ENCODE measurements around the gene DNAH14. TPM values are rescaled to one million over a fixed set of nuclear protein-coding genes. Genes with fewer than 3 reads are reported as not detected.

DNAH14 gene
- total RNA-seq, 4 donors from 2014 or later, result 4.1 to 84.0 (median 11.4) TPM

- Histone ChIP-seq H3K9me3 (no peaks in the 10 kb centered on the region), H3K4me3 (no peak overlapping the region), H3K27me3 (no peaks in the 10 kb centered on the region), H3K36me3 (peaks cover 0 to 66% (median 30%) of the 10 kb centered on the region in 4 donors), H3K4me1 (peaks cover 0 to 24% (median 18%) of the 10 kb centered on the region in 4 donors), H3K27ac (peak overlapping the region in 1 of 4 donors; percentile 12)
- no peak for DNase-seq
- 80 to 83% methylated on average over 4 to 5 of the region's 5 CpGs for WGBS, 2 donors (ENCODE audit: low coverage in 1 of 2)
- intact Hi-C loops (cut with DNase I; ENCODE audit: low total_unique reads) (no loop called here), in situ Hi-C loops (cut with MboI; ENCODE audit: low pct_ligation_motif_present in 1 of 4, low pct_unique_long_range_greater_than_20kb in 1 of 4, low sequenced_read_pairs in 3 of 4) (no loop called here)
- TF ChIP-seq EP300 (IDR thresholded peaks at IDR 0.05; ENCODE audit: low read depth) (no peak), CTCF (IDR thresholded peaks at IDR 0.05) (no peak), POLR2A (IDR thresholded peaks at IDR 0.05) (no peak), POLR2AphosphoS5 (IDR thresholded peaks at IDR 0.05) (no peak)
Measured at GRCh38 chr1:225413708-225414375, 484.4 kb downstream of the DNAH14 start.

GRCh38 chr1:225415307-225415706 is 485.8 kb downstream of the DNAH14 start:
- Histone ChIP-seq H3K27ac (no peak overlapping the region), H3K4me1 (peaks cover 0 to 29% (median 21%) of the 10 kb centered on the region in 4 donors), H3K36me3 (peaks cover 0 to 69% (median 30%) of the 10 kb centered on the region in 4 donors), H3K9me3 (no peaks in the 10 kb centered on the region), H3K27me3 (no peaks in the 10 kb centered on the region), H3K4me3 (no peak overlapping the region)
- in situ Hi-C loops (cut with MboI; ENCODE audit: low pct_ligation_motif_present in 1 of 4, low pct_unique_long_range_greater_than_20kb in 1 of 4, low sequenced_read_pairs in 3 of 4), result no loop called here
- intact Hi-C loops (cut with DNase I; ENCODE audit: low total_unique reads), result no loop called here
- 93 to 95% methylated on average over 4 of the region's 4 CpGs for WGBS, 2 donors (ENCODE audit: low coverage in 1 of 2)
- DNase-seq, result no peak
- no peak for TF ChIP-seq POLR2AphosphoS5 (IDR thresholded peaks at IDR 0.05)
- no peak for TF ChIP-seq POLR2A (IDR thresholded peaks at IDR 0.05)
- no peak for TF ChIP-seq CTCF (IDR thresholded peaks at IDR 0.05)
- TF ChIP-seq EP300 (IDR thresholded peaks at IDR 0.05; ENCODE audit: low read depth), result no peak

- 83 to 94% methylated on average over 8 to 11 of the region's 11 CpGs for WGBS, 2 donors (ENCODE audit: low coverage in 1 of 2)
- no peak overlapping the region for H3K4me3 ChIP-seq
- intact Hi-C loops (cut with DNase I; ENCODE audit: low total_unique reads) (no loop called here), in situ Hi-C loops (cut with MboI; ENCODE audit: low pct_ligation_motif_present in 1 of 4, low pct_unique_long_range_greater_than_20kb in 1 of 4, low sequenced_read_pairs in 3 of 4) (no loop called here)
- no peaks in the 10 kb centered on the region for H3K9me3 ChIP-seq
- no peak for TF ChIP-seq CTCF (IDR thresholded peaks at IDR 0.05)
- no peak for TF ChIP-seq EP300 (IDR thresholded peaks at IDR 0.05; ENCODE audit: low read depth)
- TF ChIP-seq POLR2AphosphoS5 (IDR thresholded peaks at IDR 0.05), result no peak
- TF ChIP-seq POLR2A (IDR thresholded peaks at IDR 0.05), result no peak
- H3K4me1 ChIP-seq, result peaks cover 0 to 29% (median 23%) of the 10 kb centered on the region in 4 donors
- H3K27ac ChIP-seq, result no peak overlapping the region
- peaks cover 0 to 64% (median 26%) of the 10 kb centered on the region in 4 donors for H3K36me3 ChIP-seq
- DNase-seq, result no peak
- no peaks in the 10 kb centered on the region for H3K27me3 ChIP-seq
Measured at GRCh38 chr1:225415967-225416745, 486.7 kb downstream of the DNAH14 start.

GRCh38 chr1:225418059-225418458 is 488.6 kb downstream of the DNAH14 start:
- H3K9me3 ChIP-seq, result no peaks in the 10 kb centered on the region
- 50 to 54% methylated on average over 1 to 2 of the region's 2 CpGs for WGBS, 2 donors (ENCODE audit: low coverage in 1 of 2)
- H3K4me3 ChIP-seq, result no peak overlapping the region
- no peaks in the 10 kb centered on the region for H3K27me3 ChIP-seq
- peaks cover 0 to 47% (median 24%) of the 10 kb centered on the region in 4 donors for H3K36me3 ChIP-seq
- intact Hi-C loops (cut with DNase I; ENCODE audit: low total_unique reads), result no loop called here
- H3K4me1 ChIP-seq, result peaks cover under 1 to 35% (median 29%) of the 10 kb centered on the region in 4 donors
- in situ Hi-C loops (cut with MboI; ENCODE audit: low pct_ligation_motif_present in 1 of 4, low pct_unique_long_range_greater_than_20kb in 1 of 4, low sequenced_read_pairs in 3 of 4), result no loop called here
- no peak for DNase-seq
- H3K27ac ChIP-seq, result peak overlapping the region in 2 of 4 donors; percentile 38 to 77
- no peak for TF ChIP-seq POLR2A (IDR thresholded peaks at IDR 0.05)
- TF ChIP-seq POLR2AphosphoS5 (IDR thresholded peaks at IDR 0.05), result no peak
- TF ChIP-seq CTCF (IDR thresholded peaks at IDR 0.05), result no peak
- no peak for TF ChIP-seq EP300 (IDR thresholded peaks at IDR 0.05; ENCODE audit: low read depth)
